Liver (tissue), 9 donors: ENCODE data around the gene LHCGR. TPM values are rescaled to one million over a fixed set of nuclear protein-coding genes. Genes with fewer than 3 reads are reported as not detected.

Experiments
- DNase-seq: peaks from one replicate; pipeline ENCODE4 v3.0.0-alpha.2; 2017; ENCODE audit warnings: low spot score
- H3K27ac ChIP-seq, 2 donors: one replicate each; pipeline ENCODE4 v1.7.0; 2013; ENCODE audit warnings: inconsistent platforms in 2 of 2, low read length in 2 of 2, control low read depth in 1 of 2, low read depth in 1 of 2, mild to moderate bottlenecking in 1 of 2
- H3K27me3 ChIP-seq, 4 donors: one replicate each; pipeline versions ENCODE4 v1.6.1 to v1.7.0; 2013; ENCODE audit warnings: low read length in 3 of 4, inconsistent platforms in 1 of 4, mild to moderate bottlenecking in 1 of 4, moderate library complexity in 1 of 4; ENCODE audit not compliant: control insufficient read depth in 4 of 4, insufficient read depth in 4 of 4
- H3K36me3 ChIP-seq, 4 donors: one replicate each; pipeline versions ENCODE4 v1.6.1 to v1.7.0; 2013; ENCODE audit warnings: low read length in 3 of 4, mild to moderate bottlenecking in 3 of 4, low read depth in 1 of 4, moderate library complexity in 1 of 4; ENCODE audit not compliant: control insufficient read depth in 4 of 4, insufficient read depth in 3 of 4
- H3K4me1 ChIP-seq, 4 donors: one replicate each; pipeline versions ENCODE4 v1.6.1 to v1.7.0; 2013; ENCODE audit warnings: low read length in 3 of 4, mild to moderate bottlenecking in 3 of 4, moderate library complexity in 1 of 4; ENCODE audit not compliant: control insufficient read depth in 4 of 4, insufficient read depth in 4 of 4
- H3K4me3 ChIP-seq, 3 donors: one replicate each; pipeline versions ENCODE4 v1.6.1 to v1.7.0; 2013; ENCODE audit warnings: low read length in 3 of 3, control low read depth in 1 of 3, low read depth in 1 of 3, mild to moderate bottlenecking in 1 of 3
- H3K9ac ChIP-seq, 2 donors: one replicate each; pipeline ENCODE4 v1.7.0; 2013; ENCODE audit warnings: low read length in 2 of 2, mild to moderate bottlenecking in 2 of 2, moderate library complexity in 2 of 2, control low read depth in 1 of 2, low read depth in 1 of 2
- H3K9me3 ChIP-seq, 4 donors: one replicate each; pipeline versions ENCODE4 v1.6.1 to v1.7.0; 2013; ENCODE audit warnings: low read length in 3 of 4; ENCODE audit not compliant: control insufficient read depth in 4 of 4
- ATF3 ChIP-seq: IDR thresholded peaks from 2 replicates; pipeline ENCODE4 v1.6.1; 2016; ENCODE audit warnings: antibody characterized with exemption
- CTCF ChIP-seq: fragments of 150-350 bp; IDR thresholded peaks from 2 replicates; pipeline ENCODE4 v1.5.1; 2017; ENCODE audit warnings: improper control_type of control experiment, low read depth, low read length; ENCODE audit not compliant: missing input control
- EGR1 ChIP-seq, 2 donors: IDR thresholded peaks; 2 replicates each; pipeline ENCODE4 v1.6.1; 2016 to 2018; ENCODE audit warnings: antibody characterized with exemption in 2 of 2, low read depth in 2 of 2
- FOXA1 ChIP-seq: IDR thresholded peaks from 2 replicates; pipeline ENCODE4 v1.6.1; 2016; ENCODE audit warnings: antibody characterized with exemption
- FOXA2 ChIP-seq: IDR thresholded peaks from 2 replicates; pipeline ENCODE4 v1.6.1; 2016; ENCODE audit warnings: antibody characterized with exemption
- GABPA ChIP-seq, 2 donors: IDR thresholded peaks in 1 of 2; conservative IDR thresholded peaks in 1 of 2; 2 replicates each; pipeline ENCODE4 v1.6.1; 2016; ENCODE audit warnings: antibody characterized with exemption in 2 of 2, mild to moderate bottlenecking in 1 of 2, moderate library complexity in 1 of 2
- HNF4A ChIP-seq, 2 donors: conservative IDR thresholded peaks; 2 replicates each; pipeline ENCODE4 v1.6.1; 2016; ENCODE audit warnings: antibody characterized with exemption in 2 of 2, mild to moderate bottlenecking in 2 of 2
- HNF4G ChIP-seq: IDR thresholded peaks from 2 replicates; pipeline ENCODE4 v1.6.1; 2016; ENCODE audit warnings: antibody characterized with exemption
- JUND ChIP-seq, 2 donors: IDR thresholded peaks; 2 replicates each; pipeline ENCODE4 v1.6.1; 2016; ENCODE audit warnings: antibody characterized with exemption in 2 of 2
- MAX ChIP-seq: IDR thresholded peaks from 2 replicates; pipeline ENCODE4 v1.6.1; 2016; ENCODE audit warnings: antibody characterized with exemption
- NR2F2 ChIP-seq: IDR thresholded peaks from 2 replicates; pipeline ENCODE4 v1.6.1; 2016; ENCODE audit warnings: antibody characterized with exemption
- RAD21 ChIP-seq, 2 donors: IDR thresholded peaks; 2 replicates each; pipeline ENCODE4 v1.6.1; 2016; ENCODE audit warnings: antibody characterized with exemption in 2 of 2, mild to moderate bottlenecking in 2 of 2
- RXRA ChIP-seq, 2 donors: IDR thresholded peaks; 2 replicates each; pipeline ENCODE4 v1.6.1; 2017 to 2018; ENCODE audit warnings: antibody characterized with exemption in 2 of 2, mild to moderate bottlenecking in 1 of 2
- TAF1 ChIP-seq: conservative IDR thresholded peaks from 2 replicates; pipeline ENCODE4 v1.6.1; 2016; ENCODE audit warnings: antibody characterized with exemption, mild to moderate bottlenecking
- YY1 ChIP-seq: IDR thresholded peaks from 2 replicates; pipeline ENCODE4 v1.6.1; 2016; ENCODE audit warnings: antibody characterized with exemption, mild to moderate bottlenecking
- WGBS: extraction: QIAGEN DNeasy Blood & Tissue Kit; methylation state at CpG from one replicate; pipeline ENCODE4 v1.1.7; 2013; 5-methylcytosine and 5-hydroxymethylcytosine counted together
- polyA plus RNA-seq, 2 donors: library from polyadenylated mRNA; stranded (reverse) in 1 of 2; unstranded in 1 of 2; fragments of 200-250 nt in 1 of 2; fragments of >200 nt in 1 of 2; fragmentation: Nextera tagmentation in 1 of 2; extraction: Ambion mirVana in 1 of 2; gene quantifications; one replicate each; pipeline versions ENCODE4 v1.2.1 to v1.2.3, GENCODE V29; 2013 to 2015
- total RNA-seq, 2 donors: library from RNA; depleted of rRNA; stranded (reverse); fragments of >200 nt; gene quantifications; one replicate each; pipeline ENCODE4 v1.2.3, GENCODE V29; 2014
- TF ChIP-seq, protein P1 (sequence below): IDR thresholded peaks from 2 replicates; pipeline ENCODE4 v1.6.1; 2016; ENCODE audit warnings: antibody characterized with exemption
- TF ChIP-seq, protein P2 (sequence below): IDR thresholded peaks from 2 replicates; pipeline ENCODE4 v1.6.1; 2016; ENCODE audit warnings: antibody characterized with exemption, mild to moderate bottlenecking
- donor health status: healthy.
- donor health status: healthy.
- donor health status: healthy.
- donor health status: healthy.
- donor health status: healthy.

LHCGR gene
- total and polyA plus RNA-seq, 4 donors, result not detected

DNA sequence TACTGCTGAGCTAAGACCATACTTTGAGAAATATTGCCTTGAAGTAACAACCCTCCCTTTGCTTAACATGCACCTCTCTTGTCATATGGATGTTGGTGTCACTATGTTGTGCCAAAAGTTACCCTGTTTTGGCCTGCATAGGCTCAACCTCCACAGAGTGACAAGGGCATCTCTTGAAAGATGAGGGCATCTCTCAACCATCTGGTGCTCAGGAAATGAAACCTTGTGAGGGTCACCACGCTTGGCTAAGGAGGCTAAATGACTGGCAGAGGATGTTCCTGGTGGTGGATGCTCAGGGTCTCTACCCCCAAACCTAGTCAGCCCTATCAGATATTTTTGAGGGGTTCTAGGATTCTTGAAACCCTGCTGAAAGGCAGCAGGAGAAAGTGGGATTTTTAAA, 2.3 kb downstream of the LHCGR start:
- 72% methylated on average over 1 of the region's 1 CpG for WGBS
- Histone ChIP-seq H3K4me3 (no peak overlapping the region), H3K9ac (no peak overlapping the region), H3K4me1 (peaks cover 0 to 3% (median 0%) of the 10 kb centered on the region in 4 donors), H3K27me3 (peaks cover 0 to 3% (median 0%) of the 10 kb centered on the region in 4 donors), H3K9me3 (no peaks in the 10 kb centered on the region), H3K36me3 (no peaks in the 10 kb centered on the region), H3K27ac (no peak overlapping the region)
- DNase-seq, result no peak
- TF ChIP-seq RAD21 (IDR thresholded peaks at IDR 0.05) (no peak), TAF1 (no peak), EGR1 (IDR thresholded peaks at IDR 0.05; ENCODE audit: low read depth in 2 of 2) (no peak), ATF3 (no peak), FOXA2 (no peak), HNF4A (conservative IDR thresholded peaks at IDR 0.05) (no peak), CTCF (no peak), YY1 (no peak), RXRA (IDR thresholded peaks at IDR 0.05) (no peak), MAX (no peak)
- TF ChIP-seq, protein P1, sequence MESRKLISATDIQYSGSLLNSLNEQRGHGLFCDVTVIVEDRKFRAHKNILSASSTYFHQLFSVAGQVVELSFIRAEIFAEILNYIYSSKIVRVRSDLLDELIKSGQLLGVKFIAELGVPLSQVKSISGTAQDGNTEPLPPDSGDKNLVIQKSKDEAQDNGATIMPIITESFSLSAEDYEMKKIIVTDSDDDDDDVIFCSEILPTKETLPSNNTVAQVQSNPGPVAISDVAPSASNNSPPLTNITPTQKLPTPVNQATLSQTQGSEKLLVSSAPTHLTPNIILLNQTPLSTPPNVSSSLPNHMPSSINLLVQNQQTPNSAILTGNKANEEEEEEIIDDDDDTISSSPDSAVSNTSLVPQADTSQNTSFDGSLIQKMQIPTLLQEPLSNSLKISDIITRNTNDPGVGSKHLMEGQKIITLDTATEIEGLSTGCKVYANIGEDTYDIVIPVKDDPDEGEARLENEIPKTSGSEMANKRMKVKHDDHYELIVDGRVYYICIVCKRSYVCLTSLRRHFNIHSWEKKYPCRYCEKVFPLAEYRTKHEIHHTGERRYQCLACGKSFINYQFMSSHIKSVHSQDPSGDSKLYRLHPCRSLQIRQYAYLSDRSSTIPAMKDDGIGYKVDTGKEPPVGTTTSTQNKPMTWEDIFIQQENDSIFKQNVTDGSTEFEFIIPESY, result no peak

GRCh38 chr2:48750128-48750739, 5.3 kb downstream of the LHCGR start:
- Histone ChIP-seq H3K27me3 (peaks cover 0 to 3% (median 0%) of the 10 kb centered on the region in 4 donors), H3K9me3 (no peaks in the 10 kb centered on the region), H3K27ac (no peak overlapping the region), H3K4me3 (no peak overlapping the region), H3K36me3 (no peaks in the 10 kb centered on the region), H3K4me1 (no peaks in the 10 kb centered on the region), H3K9ac (no peak overlapping the region)
- no peak for DNase-seq
- TF ChIP-seq HNF4A (conservative IDR thresholded peaks at IDR 0.05), result no peak
- no peak for TF ChIP-seq FOXA2
- no peak for TF ChIP-seq GABPA (IDR thresholded peaks at IDR 0.05 in 1 of 2, conservative IDR thresholded peaks at IDR 0.05 in 1 of 2)
- TF ChIP-seq ATF3, result no peak
- TF ChIP-seq RXRA (IDR thresholded peaks at IDR 0.05), result no peak
- TF ChIP-seq, protein P2, sequence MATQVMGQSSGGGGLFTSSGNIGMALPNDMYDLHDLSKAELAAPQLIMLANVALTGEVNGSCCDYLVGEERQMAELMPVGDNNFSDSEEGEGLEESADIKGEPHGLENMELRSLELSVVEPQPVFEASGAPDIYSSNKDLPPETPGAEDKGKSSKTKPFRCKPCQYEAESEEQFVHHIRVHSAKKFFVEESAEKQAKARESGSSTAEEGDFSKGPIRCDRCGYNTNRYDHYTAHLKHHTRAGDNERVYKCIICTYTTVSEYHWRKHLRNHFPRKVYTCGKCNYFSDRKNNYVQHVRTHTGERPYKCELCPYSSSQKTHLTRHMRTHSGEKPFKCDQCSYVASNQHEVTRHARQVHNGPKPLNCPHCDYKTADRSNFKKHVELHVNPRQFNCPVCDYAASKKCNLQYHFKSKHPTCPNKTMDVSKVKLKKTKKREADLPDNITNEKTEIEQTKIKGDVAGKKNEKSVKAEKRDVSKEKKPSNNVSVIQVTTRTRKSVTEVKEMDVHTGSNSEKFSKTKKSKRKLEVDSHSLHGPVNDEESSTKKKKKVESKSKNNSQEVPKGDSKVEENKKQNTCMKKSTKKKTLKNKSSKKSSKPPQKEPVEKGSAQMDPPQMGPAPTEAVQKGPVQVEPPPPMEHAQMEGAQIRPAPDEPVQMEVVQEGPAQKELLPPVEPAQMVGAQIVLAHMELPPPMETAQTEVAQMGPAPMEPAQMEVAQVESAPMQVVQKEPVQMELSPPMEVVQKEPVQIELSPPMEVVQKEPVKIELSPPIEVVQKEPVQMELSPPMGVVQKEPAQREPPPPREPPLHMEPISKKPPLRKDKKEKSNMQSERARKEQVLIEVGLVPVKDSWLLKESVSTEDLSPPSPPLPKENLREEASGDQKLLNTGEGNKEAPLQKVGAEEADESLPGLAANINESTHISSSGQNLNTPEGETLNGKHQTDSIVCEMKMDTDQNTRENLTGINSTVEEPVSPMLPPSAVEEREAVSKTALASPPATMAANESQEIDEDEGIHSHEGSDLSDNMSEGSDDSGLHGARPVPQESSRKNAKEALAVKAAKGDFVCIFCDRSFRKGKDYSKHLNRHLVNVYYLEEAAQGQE, result no peak
- no peak for TF ChIP-seq JUND (IDR thresholded peaks at IDR 0.05)
- no peak for TF ChIP-seq RAD21 (IDR thresholded peaks at IDR 0.05)
- TF ChIP-seq CTCF, result no peak
- TF ChIP-seq TAF1, result no peak
- TF ChIP-seq EGR1 (IDR thresholded peaks at IDR 0.05; ENCODE audit: low read depth in 2 of 2), result no peak
- no peak for TF ChIP-seq NR2F2
- TF ChIP-seq FOXA1, result no peak
- no peak for TF ChIP-seq HNF4G
- TF ChIP-seq MAX, result no peak
- TF ChIP-seq YY1, result no peak
